Neural cell (in vitro differentiated cells): ENCODE results near the gene ACVR1C.

Experiments used
- EP300 ChIP-seq: fragments of 450-650 bp; conservative IDR thresholded peaks from 2 replicates; pipeline ENCODE4 v1.6.1; 2014; ENCODE audit warnings: antibody characterized with exemption, mild to moderate bottlenecking, moderate library complexity; ENCODE audit not compliant: poor library complexity, severe bottlenecking
- EZH2 ChIP-seq: fragments of 200-600, 300-800 bp; shearing (Covaris generic), sonication (generic); IDR thresholded peaks from 2 replicates; pipeline ENCODE4 v1.6.1; 2014; ENCODE audit warnings: antibody characterized with exemption, low read length, borderline replicate concordance, mild to moderate bottlenecking; ENCODE audit not compliant: insufficient read depth, poor library complexity, severe bottlenecking
- POLR2AphosphoS5 ChIP-seq: IDR thresholded peaks from 2 replicates; pipeline ENCODE4 v1.6.1; 2012
- RAD21 ChIP-seq: fragments of 450-650 bp; conservative IDR thresholded peaks from 2 replicates; pipeline ENCODE4 v1.6.1; 2014; ENCODE audit warnings: antibody characterized with exemption, mild to moderate bottlenecking, moderate library complexity
- SMC3 ChIP-seq: fragments of 450-650 bp; conservative IDR thresholded peaks from 2 replicates; pipeline ENCODE4 v1.6.1; 2014; ENCODE audit warnings: antibody characterized with exemption, mild to moderate bottlenecking, moderate library complexity; ENCODE audit not compliant: poor library complexity
- TAF1 ChIP-seq: IDR thresholded peaks from 2 replicates; pipeline ENCODE4 v1.6.1; 2012; ENCODE audit warnings: low read depth
- TF ChIP-seq, protein P1 (sequence below): fragments of 450-650 bp; IDR thresholded peaks from 2 replicates; pipeline ENCODE4 v1.5.1; 2014; ENCODE audit warnings: antibody characterized with exemption, mild to moderate bottlenecking, moderate library complexity; ENCODE audit not compliant: poor library complexity, severe bottlenecking
- TF ChIP-seq, protein P2 (sequence below): IDR thresholded peaks from 2 replicates; pipeline ENCODE4 v1.6.1; 2012; ENCODE audit warnings: borderline replicate concordance

DNA sequence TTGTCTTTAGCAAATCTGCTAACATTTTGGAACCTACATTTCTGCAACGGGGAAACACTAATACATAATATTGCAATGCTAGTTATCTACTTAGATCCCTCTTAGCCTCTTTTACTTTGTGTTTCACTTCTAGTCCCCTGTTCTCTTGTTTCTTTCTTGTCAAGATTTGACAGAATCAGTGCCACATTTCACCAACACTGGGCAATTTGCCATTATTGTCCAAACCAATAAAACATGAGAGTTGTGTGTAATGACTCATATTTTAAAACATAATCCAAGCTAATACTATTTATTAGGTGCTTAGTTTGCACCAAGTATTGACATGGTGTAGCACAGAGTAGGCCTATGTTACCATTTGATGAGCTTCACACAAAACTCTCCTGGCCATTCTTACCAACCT, 33.7 kb upstream of the ACVR1C start:
- TF ChIP-seq, protein P1, sequence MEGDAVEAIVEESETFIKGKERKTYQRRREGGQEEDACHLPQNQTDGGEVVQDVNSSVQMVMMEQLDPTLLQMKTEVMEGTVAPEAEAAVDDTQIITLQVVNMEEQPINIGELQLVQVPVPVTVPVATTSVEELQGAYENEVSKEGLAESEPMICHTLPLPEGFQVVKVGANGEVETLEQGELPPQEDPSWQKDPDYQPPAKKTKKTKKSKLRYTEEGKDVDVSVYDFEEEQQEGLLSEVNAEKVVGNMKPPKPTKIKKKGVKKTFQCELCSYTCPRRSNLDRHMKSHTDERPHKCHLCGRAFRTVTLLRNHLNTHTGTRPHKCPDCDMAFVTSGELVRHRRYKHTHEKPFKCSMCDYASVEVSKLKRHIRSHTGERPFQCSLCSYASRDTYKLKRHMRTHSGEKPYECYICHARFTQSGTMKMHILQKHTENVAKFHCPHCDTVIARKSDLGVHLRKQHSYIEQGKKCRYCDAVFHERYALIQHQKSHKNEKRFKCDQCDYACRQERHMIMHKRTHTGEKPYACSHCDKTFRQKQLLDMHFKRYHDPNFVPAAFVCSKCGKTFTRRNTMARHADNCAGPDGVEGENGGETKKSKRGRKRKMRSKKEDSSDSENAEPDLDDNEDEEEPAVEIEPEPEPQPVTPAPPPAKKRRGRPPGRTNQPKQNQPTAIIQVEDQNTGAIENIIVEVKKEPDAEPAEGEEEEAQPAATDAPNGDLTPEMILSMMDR, result no peak
- TF ChIP-seq EP300 (no peak), RAD21 (no peak), EZH2 (no peak), SMC3 (no peak), POLR2AphosphoS5 (no peak), TAF1 (no peak)
- TF ChIP-seq, protein P2, sequence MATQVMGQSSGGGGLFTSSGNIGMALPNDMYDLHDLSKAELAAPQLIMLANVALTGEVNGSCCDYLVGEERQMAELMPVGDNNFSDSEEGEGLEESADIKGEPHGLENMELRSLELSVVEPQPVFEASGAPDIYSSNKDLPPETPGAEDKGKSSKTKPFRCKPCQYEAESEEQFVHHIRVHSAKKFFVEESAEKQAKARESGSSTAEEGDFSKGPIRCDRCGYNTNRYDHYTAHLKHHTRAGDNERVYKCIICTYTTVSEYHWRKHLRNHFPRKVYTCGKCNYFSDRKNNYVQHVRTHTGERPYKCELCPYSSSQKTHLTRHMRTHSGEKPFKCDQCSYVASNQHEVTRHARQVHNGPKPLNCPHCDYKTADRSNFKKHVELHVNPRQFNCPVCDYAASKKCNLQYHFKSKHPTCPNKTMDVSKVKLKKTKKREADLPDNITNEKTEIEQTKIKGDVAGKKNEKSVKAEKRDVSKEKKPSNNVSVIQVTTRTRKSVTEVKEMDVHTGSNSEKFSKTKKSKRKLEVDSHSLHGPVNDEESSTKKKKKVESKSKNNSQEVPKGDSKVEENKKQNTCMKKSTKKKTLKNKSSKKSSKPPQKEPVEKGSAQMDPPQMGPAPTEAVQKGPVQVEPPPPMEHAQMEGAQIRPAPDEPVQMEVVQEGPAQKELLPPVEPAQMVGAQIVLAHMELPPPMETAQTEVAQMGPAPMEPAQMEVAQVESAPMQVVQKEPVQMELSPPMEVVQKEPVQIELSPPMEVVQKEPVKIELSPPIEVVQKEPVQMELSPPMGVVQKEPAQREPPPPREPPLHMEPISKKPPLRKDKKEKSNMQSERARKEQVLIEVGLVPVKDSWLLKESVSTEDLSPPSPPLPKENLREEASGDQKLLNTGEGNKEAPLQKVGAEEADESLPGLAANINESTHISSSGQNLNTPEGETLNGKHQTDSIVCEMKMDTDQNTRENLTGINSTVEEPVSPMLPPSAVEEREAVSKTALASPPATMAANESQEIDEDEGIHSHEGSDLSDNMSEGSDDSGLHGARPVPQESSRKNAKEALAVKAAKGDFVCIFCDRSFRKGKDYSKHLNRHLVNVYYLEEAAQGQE, result no peak
